ENCODE results near the gene FCN2. TPM values are rescaled to one million over a fixed set of nuclear protein-coding genes. Genes with fewer than 3 reads are reported as not detected.
"Not testable (repeated sequence)": the region's sequence is repeated elsewhere in the genome, so short reads cannot be mapped to it uniquely, and the experiment has no call there.

Gene FCN2
- total RNA-seq, 4 donors from 2014 or later, result 0.84 to 2.6 TPM; not detected in 2

- no peak for DNase-seq (ENCODE audit: low spot score)
- ATAC-seq (ENCODE audit: low FRiP score), result no peak
- no peak for TF ChIP-seq CTCF (IDR thresholded peaks at IDR 0.05)
Observed at GRCh38 chr9:134854541-134854981, 26.0 kb upstream of the FCN2 start.

DNA sequence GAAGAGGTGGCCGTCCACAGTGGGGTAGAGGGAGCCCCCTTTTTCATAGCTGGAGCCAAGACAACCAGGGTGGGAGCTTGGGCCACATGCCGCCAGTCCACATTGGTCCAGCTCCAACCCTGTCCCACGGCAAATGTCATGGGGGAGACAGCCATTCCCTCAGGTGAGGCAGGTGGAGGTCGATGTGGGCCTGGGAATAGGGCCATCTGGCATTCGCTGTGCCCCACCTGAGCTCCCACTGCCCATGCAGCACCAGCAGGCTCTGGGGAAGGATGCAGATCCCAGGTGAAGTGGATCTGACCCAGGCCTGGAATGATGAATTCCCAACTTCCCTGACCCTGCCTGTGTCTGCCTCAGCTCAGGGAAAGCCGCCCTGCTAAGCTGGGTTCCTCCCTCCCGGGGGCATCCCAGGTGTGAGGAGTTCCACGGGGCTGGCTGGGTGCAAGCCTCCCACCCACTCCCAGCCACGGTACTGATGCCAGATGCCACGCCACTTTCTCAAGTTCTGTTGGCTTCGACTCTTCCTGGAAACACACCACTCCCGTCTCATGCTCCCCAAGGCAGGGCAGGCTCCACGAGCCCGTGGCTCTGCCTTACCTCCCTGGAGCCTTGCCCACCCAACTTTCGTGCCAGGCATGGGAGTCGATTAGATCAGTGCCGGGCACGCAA, 25.2 kb upstream of the FCN2 start:
- DNase-seq (ENCODE audit: low spot score) (no peak), ATAC-seq (ENCODE audit: low FRiP score) (no peak)
- no peak for TF ChIP-seq CTCF (IDR thresholded peaks at IDR 0.05)

GRCh38 chr9:134855900-134856377, 24.7 kb upstream of the FCN2 start:
- no peak for DNase-seq (ENCODE audit: low spot score)
- no peak for TF ChIP-seq CTCF (IDR thresholded peaks at IDR 0.05)
- ATAC-seq (ENCODE audit: low FRiP score), result no peak

GRCh38 chr9:134857451-134857850, 23.2 kb upstream of the FCN2 start:
- not testable (repeated sequence) for DNase-seq (ENCODE audit: low spot score); ATAC-seq (ENCODE audit: low FRiP score)

- TF ChIP-seq CTCF (IDR thresholded peaks at IDR 0.05), result no peak
- no peak for ATAC-seq (ENCODE audit: low FRiP score)
- no peak for DNase-seq (ENCODE audit: low spot score)
Observed at GRCh38 chr9:134858051-134858841, 22.4 kb upstream of the FCN2 start.

- no peak for DNase-seq (ENCODE audit: low spot score)
Observed at GRCh38 chr9:134860510-134860909, 20.1 kb upstream of the FCN2 start.

More at GRCh38 chr9:134860510-134860909, 20.1 kb upstream of the FCN2 start:
- no peak for TF ChIP-seq CTCF (IDR thresholded peaks at IDR 0.05)
- no peak for ATAC-seq (ENCODE audit: low FRiP score)

Measured in omental fat pad (tissue), 4 donors.